GM21723 (cell line): Measurements from ENCODE around the gene TRIM3.
"Not testable (repeated sequence)": the region's sequence is repeated elsewhere in the genome, so short reads cannot be mapped to it uniquely, and the experiment has no call there.

Source experiments
- ATAC-seq: cut with Tn5 transposase; IDR thresholded peaks from one replicate; pipeline ENCODE4 v1.9.1; 2021; ENCODE audit warnings: mild to moderate bottlenecking, moderate library complexity; ENCODE audit not compliant: unreplicated experiment

Gene TRIM3

GRCh38 chr11:6473451-6474412 lies at the start of gene TRIM3:
TSS of gene TRIM3 (minus strand) at chr11:6473941. CDS start at chr11:6465695, 8,246 bp downstream.
- peak; percentile 73 for ATAC-seq

- no peak for ATAC-seq
These were observed 49.5 kb upstream of the TRIM3 start for GRCh38 chr11:6523253-6523652.

DNA sequence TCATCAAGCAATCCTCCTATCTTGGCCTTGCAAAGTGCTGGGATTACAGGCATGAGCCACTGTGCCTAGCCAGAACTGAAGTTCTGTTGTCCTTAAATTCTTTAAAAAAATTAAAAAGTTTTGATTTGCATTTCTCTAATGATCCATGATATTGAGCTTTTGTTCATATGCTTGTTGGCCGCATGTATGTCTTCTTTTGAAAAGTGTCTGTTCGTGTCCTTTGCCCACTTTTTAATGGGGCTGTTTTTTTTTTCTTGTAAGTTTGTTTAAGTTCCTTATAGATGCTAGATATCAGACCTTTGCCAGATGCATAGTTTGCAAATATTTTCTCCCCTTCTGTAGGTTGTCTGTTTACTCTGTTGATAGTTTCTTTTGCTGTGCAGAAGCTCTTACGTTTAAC lies 48.2 kb upstream of the TRIM3 start:
- not testable (repeated sequence) for ATAC-seq

GRCh38 chr11:6520265-6520664 lies 46.5 kb upstream of the TRIM3 start:
- ATAC-seq, result no peak

- ATAC-seq, result no peak
These were observed 43.1 kb upstream of the TRIM3 start for GRCh38 chr11:6516865-6517264.

- no peak for ATAC-seq
These were observed 32.0 kb upstream of the TRIM3 start for GRCh38 chr11:6505577-6506240.

- ATAC-seq, result no peak
These were observed 30.4 kb upstream of the TRIM3 start for GRCh38 chr11:6504166-6504565.

DNA sequence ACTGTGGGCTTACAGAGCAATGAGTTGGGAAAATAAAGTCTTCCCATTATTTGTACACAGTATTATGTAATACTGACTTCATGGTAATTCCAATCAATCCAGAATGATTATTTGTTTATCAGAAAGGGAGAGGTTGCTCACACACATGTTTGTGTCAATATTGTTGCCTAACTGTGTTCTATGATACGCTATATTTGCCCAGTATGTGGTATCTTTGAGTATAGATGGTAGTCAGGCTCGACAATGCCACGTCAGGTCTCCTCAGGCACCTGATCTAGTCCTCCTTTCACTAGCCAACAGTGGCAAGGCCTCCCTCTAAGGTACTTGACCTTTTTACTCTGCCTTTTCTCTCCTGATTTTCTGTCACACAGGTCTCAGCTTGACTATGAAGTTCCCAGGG lies 28.6 kb upstream of the TRIM3 start:
- no peak for ATAC-seq

- no peak for ATAC-seq
These were observed 24.8 kb upstream of the TRIM3 start for GRCh38 chr11:6498544-6498943.

DNA sequence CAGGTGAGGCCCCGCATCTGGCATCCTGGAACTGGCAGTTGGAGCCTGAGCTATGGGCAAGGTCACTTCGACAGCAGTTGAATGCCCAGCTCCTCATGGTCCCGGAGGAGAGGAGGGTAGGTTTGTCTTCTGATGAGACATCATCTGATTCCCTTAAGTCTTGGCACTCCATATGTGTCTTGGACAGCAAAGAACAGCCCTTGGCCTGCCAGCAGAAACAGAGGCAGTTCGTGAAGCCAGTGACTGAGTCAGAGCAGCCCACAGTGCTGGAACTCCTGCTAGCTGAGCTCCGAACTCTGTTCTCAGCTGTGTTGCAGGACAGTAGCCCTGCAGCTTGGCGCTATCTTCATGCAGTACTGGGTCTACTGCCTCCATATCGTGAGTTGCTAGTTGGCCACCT lies 24.4 kb upstream of the TRIM3 start:
- no peak for ATAC-seq

GRCh38 chr11:6497069-6497839 lies 23.5 kb upstream of the TRIM3 start, which contains the start of gene DNHD1:
TSS of gene DNHD1 (plus strand) at chr11:6497280. CDS start at chr11:6498216, 936 bp downstream.
- ATAC-seq, result no peak

DNA sequence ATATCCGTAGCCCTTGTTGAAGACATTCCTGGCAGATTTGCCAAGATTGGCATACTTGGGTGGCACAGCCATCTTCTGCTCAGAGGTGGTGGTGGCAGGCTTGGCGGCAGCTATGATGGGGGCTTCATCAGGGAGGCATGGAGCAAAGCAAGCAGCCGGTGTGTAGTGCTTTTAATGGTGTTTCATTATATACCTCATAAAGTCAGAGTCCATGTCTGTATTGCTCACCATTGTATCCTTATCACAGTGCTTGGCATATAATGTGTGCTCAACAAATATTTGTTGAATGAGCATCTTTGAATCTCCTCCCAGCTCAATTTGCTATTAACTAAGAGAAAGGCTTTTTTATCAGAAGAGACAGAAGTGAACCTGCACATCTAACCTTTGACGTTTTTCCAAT lies 15.6 kb upstream of the TRIM3 start:
- ATAC-seq, result no peak

DNA sequence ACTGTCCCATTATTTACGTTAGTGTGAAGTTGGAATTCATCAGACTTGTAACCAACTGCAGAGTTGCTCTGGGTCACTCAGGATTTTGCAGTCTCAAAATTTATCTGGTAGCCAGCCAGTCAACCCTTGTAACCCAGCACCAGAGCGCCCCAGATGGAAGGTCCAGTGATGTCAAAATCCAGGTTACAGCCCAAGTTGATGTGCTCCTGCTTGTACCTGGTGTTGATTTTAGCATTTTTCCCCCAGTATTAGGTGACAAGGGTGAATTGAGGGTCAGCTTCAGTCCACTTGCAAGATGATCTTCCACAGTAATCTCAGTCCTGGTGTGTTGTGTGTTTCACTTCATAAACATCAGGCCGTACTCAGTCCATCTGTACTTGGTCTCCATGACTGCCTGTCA lies 15.1 kb upstream of the TRIM3 start:
- ATAC-seq, result no peak

- ATAC-seq, result no peak
These were observed 14.6 kb upstream of the TRIM3 start for GRCh38 chr11:6488342-6488741.

GRCh38 chr11:6486938-6487337 lies 13.2 kb upstream of the TRIM3 start:
- ATAC-seq, result no peak

DNA sequence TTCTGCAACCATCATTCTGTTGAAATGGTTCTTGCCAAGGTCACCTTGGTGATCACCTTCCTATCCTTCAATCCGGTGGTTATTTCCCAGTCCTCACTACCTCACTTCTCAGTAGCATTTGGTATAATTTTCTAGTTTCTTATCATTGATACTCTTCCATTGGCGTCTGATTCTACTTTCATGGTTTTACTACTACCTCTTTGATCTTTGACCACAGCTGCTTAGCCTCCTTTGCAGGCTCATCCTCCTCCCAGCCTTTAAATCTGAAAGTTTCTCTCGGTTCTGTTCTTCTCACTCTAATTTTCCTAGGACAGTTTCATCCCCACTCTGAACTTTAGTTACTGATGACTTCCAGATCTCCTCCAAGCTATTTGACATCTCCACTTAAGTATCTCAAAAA lies 12.5 kb upstream of the TRIM3 start:
- ATAC-seq, result no peak

- ATAC-seq, result no peak
These were observed 11.9 kb upstream of the TRIM3 start for GRCh38 chr11:6485661-6486060.

- no peak for ATAC-seq
These were observed 9.3 kb upstream of the TRIM3 start for GRCh38 chr11:6483015-6483414.

DNA sequence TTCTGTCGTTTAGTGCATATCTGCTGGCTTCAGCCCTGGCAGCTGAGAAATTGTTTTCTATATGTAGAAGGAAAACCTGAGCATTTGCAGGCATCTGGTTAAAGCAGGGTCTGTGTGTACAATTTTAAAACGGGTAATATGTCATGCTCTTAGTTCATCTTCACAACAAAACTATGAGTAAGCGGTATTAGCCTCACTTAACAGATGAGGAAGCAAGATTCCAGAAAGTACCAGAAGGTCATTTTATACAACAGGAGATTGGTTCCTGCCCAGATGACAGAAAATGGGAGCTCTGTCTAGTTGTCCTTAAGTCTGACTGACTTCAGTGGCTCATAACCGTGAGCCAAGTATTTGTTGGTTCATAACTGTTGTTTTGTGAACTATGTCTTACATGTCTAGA lies 8.7 kb upstream of the TRIM3 start:
- ATAC-seq, result no peak

- peak; percentile 4 for ATAC-seq
These were observed 8.2 kb upstream of the TRIM3 start for GRCh38 chr11:6481924-6482275.
